ENCODE measurements around the gene MED12L.

DNA sequence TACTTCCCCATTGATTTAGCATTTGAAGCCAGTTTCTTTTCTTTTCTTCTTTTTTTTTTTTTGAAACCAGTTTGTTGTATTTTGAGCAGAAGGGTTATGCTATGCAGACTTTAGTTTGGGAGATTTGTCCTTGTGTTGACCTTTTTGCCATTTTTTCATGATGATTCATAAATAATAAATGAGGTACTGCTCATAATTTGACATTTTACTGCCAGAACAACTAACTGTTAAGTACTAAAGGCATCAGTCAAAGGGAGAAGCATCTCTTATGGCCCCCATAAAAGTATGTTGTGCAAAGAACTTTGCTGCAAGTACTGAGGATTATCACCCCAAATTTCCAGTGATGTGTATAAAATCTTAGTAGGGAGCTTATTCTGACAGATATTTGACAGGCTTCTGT lies 232.8 kb downstream of the MED12L start:
- TF ChIP-seq CTCF (IDR thresholded peaks at IDR 0.05): no peak
- TF ChIP-seq EP300 (IDR thresholded peaks at IDR 0.05): no peak

Data from gastroesophageal sphincter (tissue), 3 donors.